HL-60 (cell line): ENCODE measurements around the gene KCNJ6.

Source experiments
- POLR2AphosphoS5 ChIP-seq: IDR thresholded peaks from 2 replicates; pipeline ENCODE4 v1.6.1; 2012; ENCODE audit warnings: low read depth
- TF ChIP-seq, protein P1 (sequence below): IDR thresholded peaks from one replicate; pipeline ENCODE4 v1.5.1; 2011; ENCODE audit warnings: low read length, control low read depth, inconsistent platforms; ENCODE audit not compliant: insufficient read depth
- TF ChIP-seq, protein P2 (sequence below): IDR thresholded peaks from 2 replicates; pipeline ENCODE4 v1.6.1; 2012; ENCODE audit warnings: low read depth; ENCODE audit not compliant: insufficient replicate concordance

DNA sequence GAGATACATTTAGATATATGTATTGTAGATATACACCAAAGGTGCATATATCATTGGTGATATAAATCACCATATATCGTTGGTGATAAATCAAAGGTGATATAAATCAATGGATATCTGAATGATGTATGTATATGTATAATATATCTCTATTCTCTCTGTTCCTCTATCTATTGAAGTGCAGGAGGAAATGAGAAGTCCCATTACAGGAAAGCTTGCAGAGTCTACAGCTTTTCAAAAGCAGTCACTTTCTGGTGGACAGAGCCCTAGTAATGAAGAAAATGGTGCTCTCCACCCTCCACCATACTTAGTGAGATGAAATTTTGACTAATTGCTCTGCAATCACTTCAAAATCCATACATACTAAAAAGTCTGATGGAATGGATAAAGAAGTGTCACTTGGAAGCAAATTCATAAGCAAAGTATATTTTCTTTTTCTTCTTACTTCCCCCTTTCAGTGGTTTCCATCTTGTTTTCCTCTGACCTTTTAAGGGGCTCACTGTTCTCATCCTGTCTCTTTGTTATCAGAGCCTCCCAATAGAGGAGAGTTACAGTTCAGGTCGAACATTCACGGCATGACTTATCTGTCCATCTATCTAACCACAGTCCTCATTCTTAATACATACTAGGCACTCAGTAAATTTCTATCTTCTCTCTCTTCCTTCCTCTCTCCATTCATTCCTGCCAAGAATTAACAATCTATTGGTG is 227.2 kb downstream of the KCNJ6 start:
- TF ChIP-seq, protein P1, sequence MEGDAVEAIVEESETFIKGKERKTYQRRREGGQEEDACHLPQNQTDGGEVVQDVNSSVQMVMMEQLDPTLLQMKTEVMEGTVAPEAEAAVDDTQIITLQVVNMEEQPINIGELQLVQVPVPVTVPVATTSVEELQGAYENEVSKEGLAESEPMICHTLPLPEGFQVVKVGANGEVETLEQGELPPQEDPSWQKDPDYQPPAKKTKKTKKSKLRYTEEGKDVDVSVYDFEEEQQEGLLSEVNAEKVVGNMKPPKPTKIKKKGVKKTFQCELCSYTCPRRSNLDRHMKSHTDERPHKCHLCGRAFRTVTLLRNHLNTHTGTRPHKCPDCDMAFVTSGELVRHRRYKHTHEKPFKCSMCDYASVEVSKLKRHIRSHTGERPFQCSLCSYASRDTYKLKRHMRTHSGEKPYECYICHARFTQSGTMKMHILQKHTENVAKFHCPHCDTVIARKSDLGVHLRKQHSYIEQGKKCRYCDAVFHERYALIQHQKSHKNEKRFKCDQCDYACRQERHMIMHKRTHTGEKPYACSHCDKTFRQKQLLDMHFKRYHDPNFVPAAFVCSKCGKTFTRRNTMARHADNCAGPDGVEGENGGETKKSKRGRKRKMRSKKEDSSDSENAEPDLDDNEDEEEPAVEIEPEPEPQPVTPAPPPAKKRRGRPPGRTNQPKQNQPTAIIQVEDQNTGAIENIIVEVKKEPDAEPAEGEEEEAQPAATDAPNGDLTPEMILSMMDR = no peak
- no peak for TF ChIP-seq POLR2AphosphoS5
- TF ChIP-seq, protein P2, sequence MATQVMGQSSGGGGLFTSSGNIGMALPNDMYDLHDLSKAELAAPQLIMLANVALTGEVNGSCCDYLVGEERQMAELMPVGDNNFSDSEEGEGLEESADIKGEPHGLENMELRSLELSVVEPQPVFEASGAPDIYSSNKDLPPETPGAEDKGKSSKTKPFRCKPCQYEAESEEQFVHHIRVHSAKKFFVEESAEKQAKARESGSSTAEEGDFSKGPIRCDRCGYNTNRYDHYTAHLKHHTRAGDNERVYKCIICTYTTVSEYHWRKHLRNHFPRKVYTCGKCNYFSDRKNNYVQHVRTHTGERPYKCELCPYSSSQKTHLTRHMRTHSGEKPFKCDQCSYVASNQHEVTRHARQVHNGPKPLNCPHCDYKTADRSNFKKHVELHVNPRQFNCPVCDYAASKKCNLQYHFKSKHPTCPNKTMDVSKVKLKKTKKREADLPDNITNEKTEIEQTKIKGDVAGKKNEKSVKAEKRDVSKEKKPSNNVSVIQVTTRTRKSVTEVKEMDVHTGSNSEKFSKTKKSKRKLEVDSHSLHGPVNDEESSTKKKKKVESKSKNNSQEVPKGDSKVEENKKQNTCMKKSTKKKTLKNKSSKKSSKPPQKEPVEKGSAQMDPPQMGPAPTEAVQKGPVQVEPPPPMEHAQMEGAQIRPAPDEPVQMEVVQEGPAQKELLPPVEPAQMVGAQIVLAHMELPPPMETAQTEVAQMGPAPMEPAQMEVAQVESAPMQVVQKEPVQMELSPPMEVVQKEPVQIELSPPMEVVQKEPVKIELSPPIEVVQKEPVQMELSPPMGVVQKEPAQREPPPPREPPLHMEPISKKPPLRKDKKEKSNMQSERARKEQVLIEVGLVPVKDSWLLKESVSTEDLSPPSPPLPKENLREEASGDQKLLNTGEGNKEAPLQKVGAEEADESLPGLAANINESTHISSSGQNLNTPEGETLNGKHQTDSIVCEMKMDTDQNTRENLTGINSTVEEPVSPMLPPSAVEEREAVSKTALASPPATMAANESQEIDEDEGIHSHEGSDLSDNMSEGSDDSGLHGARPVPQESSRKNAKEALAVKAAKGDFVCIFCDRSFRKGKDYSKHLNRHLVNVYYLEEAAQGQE = no peak
